Cardiac muscle cell (in vitro differentiated cells and primary cell): ENCODE data around the gene RAB11FIP3. TPM values are rescaled to one million over a fixed set of nuclear protein-coding genes. Genes with fewer than 3 reads are reported as not detected.

Experiments
- DNase-seq, 2 donors: peaks; one replicate each; pipeline versions ENCODE4 v3.0.0 to v3.0.0-alpha.2; 2010 to 2017; ENCODE audit warnings: low read depth in 1 of 2, low spot score in 1 of 2
- H3K27ac ChIP-seq: fragments of 200-600 bp; sonication (generic); 2 replicates; pipeline ENCODE4 v1.5.1; 2016
- H3K27me3 ChIP-seq: fragments of 200-600 bp; sonication (generic); 2 replicates; pipeline ENCODE4 v1.6.0; 2016; ENCODE audit warnings: control low read depth
- H3K36me3 ChIP-seq: fragments of 200-600 bp; sonication (generic); 2 replicates; pipeline ENCODE4 v1.5.1; 2016; ENCODE audit warnings: control low read depth
- H3K4me1 ChIP-seq: fragments of 200-600 bp; sonication (generic); 2 replicates; pipeline ENCODE4 v1.8.1; 2017; ENCODE audit warnings: low read depth, mild to moderate bottlenecking, mixed run types
- H3K4me3 ChIP-seq: fragments of 200-600 bp; sonication (generic); 2 replicates; pipeline ENCODE4 v1.5.1; 2016; ENCODE audit warnings: mild to moderate bottlenecking
- H3K9me3 ChIP-seq: fragments of 200-600 bp; sonication (generic); 2 replicates; pipeline ENCODE4 v1.5.1; 2017; ENCODE audit warnings: low read depth, mild to moderate bottlenecking, control low read depth
- polyA plus RNA-seq: library from polyadenylated mRNA; unstranded; fragments of >200 nt; fragmentation: Nextera tagmentation; extraction: Ambion mirVana; gene quantifications from 2 replicates; pipeline ENCODE4 v1.2.1, GENCODE V29; 2016
- total RNA-seq: library from RNA; depleted of rRNA; stranded (reverse); fragments of >200 nt; gene quantifications from 2 replicates; pipeline ENCODE4 v1.2.3, GENCODE V29; 2016
- TF ChIP-seq, protein P1 (sequence below): IDR thresholded peaks from 2 replicates; pipeline ENCODE4 v1.5.1; 2012; ENCODE audit warnings: low read depth, mild to moderate bottlenecking, low read length

RAB11FIP3 gene
- total and polyA plus RNA-seq, 2 experiments from 2014 or later = 55.3 to 77.1 TPM

DNA sequence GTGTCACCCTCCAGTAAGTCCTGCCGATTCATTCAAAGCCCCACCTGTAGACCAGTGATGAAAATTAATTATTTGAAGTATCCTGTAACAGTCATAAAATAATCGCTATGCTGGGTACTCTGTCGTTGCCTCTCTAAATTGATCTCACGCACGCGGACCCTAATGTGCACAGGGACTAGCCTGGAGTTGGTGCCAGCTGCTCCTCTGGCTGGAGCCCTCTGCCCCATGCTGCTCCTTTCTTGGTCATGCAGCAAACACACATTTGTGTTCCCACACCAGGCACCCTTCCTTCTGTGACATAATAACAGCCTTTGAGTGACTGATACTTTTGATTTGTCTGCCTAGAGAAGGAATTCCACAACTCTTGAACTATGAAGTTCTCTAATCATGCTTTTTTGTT is 16.0 kb downstream of the RAB11FIP3 start:
- Histone ChIP-seq H3K4me1 (no peaks in the 10 kb centered on the region), H3K27me3 (no peaks in the 10 kb centered on the region), H3K4me3 (no peak overlapping the region), H3K9me3 (no peaks in the 10 kb centered on the region), H3K36me3 (no peaks in the 10 kb centered on the region), H3K27ac (no peak overlapping the region)
- no peak for DNase-seq
- TF ChIP-seq, protein P1, sequence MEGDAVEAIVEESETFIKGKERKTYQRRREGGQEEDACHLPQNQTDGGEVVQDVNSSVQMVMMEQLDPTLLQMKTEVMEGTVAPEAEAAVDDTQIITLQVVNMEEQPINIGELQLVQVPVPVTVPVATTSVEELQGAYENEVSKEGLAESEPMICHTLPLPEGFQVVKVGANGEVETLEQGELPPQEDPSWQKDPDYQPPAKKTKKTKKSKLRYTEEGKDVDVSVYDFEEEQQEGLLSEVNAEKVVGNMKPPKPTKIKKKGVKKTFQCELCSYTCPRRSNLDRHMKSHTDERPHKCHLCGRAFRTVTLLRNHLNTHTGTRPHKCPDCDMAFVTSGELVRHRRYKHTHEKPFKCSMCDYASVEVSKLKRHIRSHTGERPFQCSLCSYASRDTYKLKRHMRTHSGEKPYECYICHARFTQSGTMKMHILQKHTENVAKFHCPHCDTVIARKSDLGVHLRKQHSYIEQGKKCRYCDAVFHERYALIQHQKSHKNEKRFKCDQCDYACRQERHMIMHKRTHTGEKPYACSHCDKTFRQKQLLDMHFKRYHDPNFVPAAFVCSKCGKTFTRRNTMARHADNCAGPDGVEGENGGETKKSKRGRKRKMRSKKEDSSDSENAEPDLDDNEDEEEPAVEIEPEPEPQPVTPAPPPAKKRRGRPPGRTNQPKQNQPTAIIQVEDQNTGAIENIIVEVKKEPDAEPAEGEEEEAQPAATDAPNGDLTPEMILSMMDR = no peak

DNA sequence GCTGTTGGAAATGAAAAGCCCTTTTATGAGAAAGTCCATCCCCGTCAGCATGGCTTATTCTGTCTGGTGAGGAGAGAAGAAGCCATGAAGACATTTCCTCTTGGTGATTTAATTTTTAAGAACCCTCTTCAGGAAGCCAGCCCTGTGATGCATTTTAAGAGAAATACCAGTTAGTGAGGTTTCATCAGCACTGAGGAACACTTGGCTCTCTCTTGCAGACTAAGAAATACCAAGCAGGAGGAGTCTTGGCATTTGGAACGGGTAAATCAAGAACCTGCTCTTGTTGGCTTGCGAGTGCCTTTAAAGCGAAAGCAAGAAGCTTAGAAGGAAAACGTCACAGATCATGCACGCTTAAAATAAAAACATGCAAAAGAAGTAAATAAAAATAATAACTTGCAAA is 17.5 kb downstream of the RAB11FIP3 start:
- H3K27ac ChIP-seq = peak overlapping the region; percentile 17
- DNase-seq = no peak
- no peaks in the 10 kb centered on the region for H3K27me3 ChIP-seq
- H3K4me1 ChIP-seq = no peaks in the 10 kb centered on the region
- TF ChIP-seq, protein P1 = no peak
- no peaks in the 10 kb centered on the region for H3K36me3 ChIP-seq
- H3K9me3 ChIP-seq = no peaks in the 10 kb centered on the region
- no peak overlapping the region for H3K4me3 ChIP-seq

DNA sequence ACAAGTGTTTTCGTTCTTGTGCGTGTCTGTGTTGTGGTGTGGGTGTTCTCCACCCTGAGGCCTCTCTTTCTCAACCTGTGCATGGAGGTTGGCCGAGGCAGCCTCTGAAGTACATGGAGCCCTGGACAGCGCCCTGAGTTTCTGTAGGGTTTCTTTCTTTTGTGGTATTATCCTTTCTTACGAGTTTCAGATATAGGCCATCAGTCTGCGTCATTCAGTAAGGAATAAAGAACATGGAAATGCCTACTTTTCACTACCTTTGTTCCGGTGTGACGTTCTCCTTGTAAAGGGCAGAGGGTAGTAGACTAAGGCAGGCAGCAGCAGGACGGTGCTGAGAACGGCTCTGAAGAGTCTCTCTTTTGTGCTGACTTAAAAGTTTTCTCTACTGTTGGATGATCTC is 18.6 kb downstream of the RAB11FIP3 start:
- Histone ChIP-seq H3K9me3 (no peaks in the 10 kb centered on the region), H3K4me1 (no peaks in the 10 kb centered on the region), H3K36me3 (no peaks in the 10 kb centered on the region), H3K27me3 (no peaks in the 10 kb centered on the region), H3K4me3 (no peak overlapping the region), H3K27ac (no peak overlapping the region)
- DNase-seq = no peak
- TF ChIP-seq, protein P1 = no peak

DNA sequence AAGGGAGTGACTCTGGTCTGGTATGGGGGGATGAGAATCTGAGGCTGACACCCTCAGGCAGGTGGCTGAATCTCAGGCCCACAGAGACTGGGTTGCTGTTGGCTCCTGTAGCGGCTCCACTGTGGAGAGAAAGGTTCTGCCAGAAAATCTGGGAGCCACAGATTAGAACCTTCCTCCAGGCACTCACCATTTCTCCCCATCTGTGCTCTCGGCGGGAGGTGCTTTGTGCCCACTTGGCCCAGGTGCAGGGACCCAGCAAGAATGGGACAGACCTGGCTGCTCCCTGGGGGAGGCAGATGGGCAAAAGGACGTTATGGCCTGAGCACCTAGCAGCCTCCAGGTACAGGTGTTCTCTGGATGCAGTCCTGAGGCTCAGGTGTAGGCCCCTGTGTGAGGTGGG is 20.1 kb downstream of the RAB11FIP3 start:
- TF ChIP-seq, protein P1 = no peak
- H3K4me1 ChIP-seq = peaks cover 4% of the 10 kb centered on the region
- no peaks in the 10 kb centered on the region for H3K36me3 ChIP-seq
- no peaks in the 10 kb centered on the region for H3K9me3 ChIP-seq
- no peak for DNase-seq
- no peak overlapping the region for H3K4me3 ChIP-seq
- H3K27me3 ChIP-seq = no peaks in the 10 kb centered on the region
- H3K27ac ChIP-seq = no peak overlapping the region

DNA sequence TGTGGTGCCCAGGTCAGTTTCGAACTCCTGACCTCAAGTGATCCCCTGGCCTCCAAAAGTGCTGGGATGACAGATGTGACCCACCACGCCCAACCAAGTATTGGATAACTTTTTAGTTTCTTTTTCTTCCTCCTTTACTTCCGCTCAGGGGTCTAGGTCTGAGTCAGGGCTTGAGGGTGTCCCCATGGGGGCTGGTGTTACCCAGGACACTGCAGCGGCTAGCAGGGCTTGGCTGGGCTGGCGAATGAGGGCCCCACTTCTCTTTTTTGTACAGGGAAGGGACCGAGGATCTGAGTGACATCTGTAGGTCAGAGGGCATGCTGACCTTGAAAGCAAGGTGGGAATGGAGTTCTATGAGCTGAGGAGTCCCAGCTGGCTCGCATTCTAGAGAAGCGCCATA is 24.9 kb downstream of the RAB11FIP3 start:
- H3K27me3 ChIP-seq = no peaks in the 10 kb centered on the region
- DNase-seq = no peak
- TF ChIP-seq, protein P1 = no peak

More for the DNA sequence above, 24.9 kb downstream of the RAB11FIP3 start:
- no peaks in the 10 kb centered on the region for H3K9me3 ChIP-seq
- H3K27ac ChIP-seq = peak overlapping the region; percentile 54
- H3K4me3 ChIP-seq = no peak overlapping the region
- H3K4me1 ChIP-seq = peaks cover 13% of the 10 kb centered on the region
- no peaks in the 10 kb centered on the region for H3K36me3 ChIP-seq
